HG02763 (cell line): ENCODE data around the gene KDM5B.
"Not testable (repeated sequence)": the region's sequence is repeated elsewhere in the genome, so short reads cannot be mapped to it uniquely, and the experiment has no call there.

Experiments
- ATAC-seq: cut with Tn5 transposase; IDR thresholded peaks from one replicate; pipeline ENCODE4 v1.9.1; 2021; ENCODE audit warnings: mild to moderate bottlenecking, moderate library complexity; ENCODE audit not compliant: unreplicated experiment

Gene KDM5B

GRCh38 chr1:202716654-202717053 lies 91.6 kb downstream of the KDM5B start:
- ATAC-seq = no peak

GRCh38 chr1:202714202-202714601 lies 94.0 kb downstream of the KDM5B start:
- ATAC-seq = not testable (repeated sequence)

GRCh38 chr1:202713110-202713509 lies 95.1 kb downstream of the KDM5B start:
- no peak for ATAC-seq

- ATAC-seq = no peak
These were observed 96.1 kb downstream of the KDM5B start for GRCh38 chr1:202711949-202712635.

- no peak for ATAC-seq
These were observed 97.9 kb downstream of the KDM5B start, which contains the start of gene SYT2 for GRCh38 chr1:202710070-202711045. Gene SYT2, minus strand, starts transcription at chr1:202710454. Its CDS starts 104,682 bp downstream, at chr1:202605772.

GRCh38 chr1:202709276-202710041 lies 98.8 kb downstream of the KDM5B start:
- no peak for ATAC-seq

- ATAC-seq = no peak
These were observed 99.6 kb downstream of the KDM5B start for GRCh38 chr1:202708456-202709275.

- no peak for ATAC-seq
These were observed 101.4 kb downstream of the KDM5B start for GRCh38 chr1:202706851-202707250.

GRCh38 chr1:202704601-202705000 lies 103.6 kb downstream of the KDM5B start:
- no peak for ATAC-seq

GRCh38 chr1:202703191-202703590 lies 105.0 kb downstream of the KDM5B start:
- ATAC-seq = no peak

GRCh38 chr1:202702088-202702487 lies 106.1 kb downstream of the KDM5B start:
- no peak for ATAC-seq

GRCh38 chr1:202701200-202701599 lies 107.0 kb downstream of the KDM5B start:
- no peak for ATAC-seq

- ATAC-seq = no peak
These were observed 108.2 kb downstream of the KDM5B start for GRCh38 chr1:202700061-202700460.

GRCh38 chr1:202698276-202698675 lies 109.9 kb downstream of the KDM5B start:
- ATAC-seq = no peak

- ATAC-seq = no peak
These were observed 111.2 kb downstream of the KDM5B start for GRCh38 chr1:202697038-202697437.

- ATAC-seq = no peak
These were observed 113.9 kb downstream of the KDM5B start for GRCh38 chr1:202694314-202694713.

- no peak for ATAC-seq
These were observed 115.2 kb downstream of the KDM5B start for GRCh38 chr1:202692959-202693555.

GRCh38 chr1:202691816-202692215 lies 116.4 kb downstream of the KDM5B start:
- ATAC-seq = no peak

- no peak for ATAC-seq
These were observed 118.5 kb downstream of the KDM5B start for GRCh38 chr1:202689493-202690342.
